ENCODE measurements around the gene GNB3. TPM values are rescaled to one million over a fixed set of nuclear protein-coding genes. Genes with fewer than 3 reads are reported as not detected.

GNB3 gene
- total and polyA plus RNA-seq, 4 donors = 1.2 to 3.3 (median 1.7) TPM

GRCh38 chr12:6830286-6830890 is 10.3 kb upstream of the GNB3 start:
- Histone ChIP-seq H3K9ac (ENCODE audit: insufficient read depth in 1 of 2, low read length in 2 of 2) (no peak overlapping the region), H3K27ac (ENCODE audit: low read depth in 1 of 2, low read length in 1 of 2) (no peak overlapping the region), H3K4me1 (ENCODE audit: control insufficient read depth in 5 of 5, insufficient read depth in 5 of 5, low read length in 5 of 5) (peaks cover 0 to 26% (median 2%) of the 10 kb centered on the region in 5 donors), H3K27me3 (ENCODE audit: control insufficient read depth in 3 of 3, insufficient read depth in 3 of 3, low read length in 2 of 3) (no peaks in the 10 kb centered on the region), H3K9me3 (ENCODE audit: control insufficient read depth in 4 of 4, insufficient read depth in 3 of 4, low read length in 3 of 4) (no peaks in the 10 kb centered on the region), H3K36me3 (ENCODE audit: control insufficient read depth in 4 of 4, insufficient read depth in 4 of 4, low read length in 4 of 4) (peaks cover 0 to 12% (median 6%) of the 10 kb centered on the region in 4 donors), H3K4me3 (no peak overlapping the region)
- ATAC-seq (ENCODE audit: insufficient read depth, low FRiP score) (no peak), DNase-seq (no peak)
- TF ChIP-seq CTCF (IDR thresholded peaks at IDR 0.05; ENCODE audit: control extremely low read depth, extremely low read depth) = no peak
- 69 to 85% methylated on average over 11 of the region's 11 CpGs for WGBS, 2 donors

GRCh38 chr12:6830999-6831398 is 9.7 kb upstream of the GNB3 start:
- peaks cover 0 to 12% (median 6%) of the 10 kb centered on the region in 4 donors for H3K36me3 ChIP-seq (ENCODE audit: control insufficient read depth in 4 of 4, insufficient read depth in 4 of 4, low read length in 4 of 4)
- H3K4me1 ChIP-seq (ENCODE audit: control insufficient read depth in 5 of 5, insufficient read depth in 5 of 5, low read length in 5 of 5) = peaks cover 0 to 25% (median 0%) of the 10 kb centered on the region in 5 donors
- no peak for TF ChIP-seq CTCF (IDR thresholded peaks at IDR 0.05; ENCODE audit: control extremely low read depth, extremely low read depth)
- no peak overlapping the region for H3K4me3 ChIP-seq
- H3K27me3 ChIP-seq (ENCODE audit: control insufficient read depth in 3 of 3, insufficient read depth in 3 of 3, low read length in 2 of 3) = no peaks in the 10 kb centered on the region
- H3K9ac ChIP-seq (ENCODE audit: insufficient read depth in 1 of 2, low read length in 2 of 2) = no peak overlapping the region
- H3K9me3 ChIP-seq (ENCODE audit: control insufficient read depth in 4 of 4, insufficient read depth in 3 of 4, low read length in 3 of 4) = no peaks in the 10 kb centered on the region
- DNase-seq (no peak), ATAC-seq (ENCODE audit: insufficient read depth, low FRiP score) (no peak)
- 90 to 97% methylated on average over 6 of the region's 6 CpGs for WGBS, 2 donors
- H3K27ac ChIP-seq (ENCODE audit: low read depth in 1 of 2, low read length in 1 of 2) = no peak overlapping the region

- Histone ChIP-seq H3K27ac (ENCODE audit: low read depth in 1 of 2, low read length in 1 of 2) (no peak overlapping the region), H3K36me3 (ENCODE audit: control insufficient read depth in 4 of 4, insufficient read depth in 4 of 4, low read length in 4 of 4) (peaks cover 0 to 12% (median 7%) of the 10 kb centered on the region in 4 donors), H3K9me3 (ENCODE audit: control insufficient read depth in 4 of 4, insufficient read depth in 3 of 4, low read length in 3 of 4) (no peaks in the 10 kb centered on the region), H3K9ac (ENCODE audit: insufficient read depth in 1 of 2, low read length in 2 of 2) (no peak overlapping the region), H3K4me1 (ENCODE audit: control insufficient read depth in 5 of 5, insufficient read depth in 5 of 5, low read length in 5 of 5) (peaks cover 0 to 25% (median 0%) of the 10 kb centered on the region in 5 donors), H3K4me3 (no peak overlapping the region), H3K27me3 (ENCODE audit: control insufficient read depth in 3 of 3, insufficient read depth in 3 of 3, low read length in 2 of 3) (no peaks in the 10 kb centered on the region)
- ATAC-seq (ENCODE audit: insufficient read depth, low FRiP score) (no peak), DNase-seq (no peak)
- no peak for TF ChIP-seq CTCF (IDR thresholded peaks at IDR 0.05; ENCODE audit: control extremely low read depth, extremely low read depth)
- WGBS, 2 donors = 90 to 93% methylated on average over 11 to 12 of the region's 12 CpGs
Observed at GRCh38 chr12:6831450-6831995, 9.2 kb upstream of the GNB3 start.

Data from lung (tissue), 12 donors.